Motor neuron (in vitro differentiated cells): ENCODE results near the gene PLEKHA4. TPM values are rescaled to one million over a fixed set of nuclear protein-coding genes. Genes with fewer than 3 reads are reported as not detected.
"Not testable (repeated sequence)": the region's sequence is repeated elsewhere in the genome, so short reads cannot be mapped to it uniquely, and the experiment has no call there.

Experiments used
- ATAC-seq, 8 experiments: fragments of 200-7000 bp; cut with Tn5 transposase; replicated peaks in 6 of 8; 2 replicates each; pipeline ENCODE4 v1.8.0; 2021; ENCODE audit warnings: mild to moderate bottlenecking in 8 of 8, moderate library complexity in 8 of 8
- H3K27ac ChIP-seq, 2 donors: fragments of 250-450 bp; sonication (Bioruptor Pico); 2 replicates each; pipeline ENCODE4 v1.9.0; 2021; ENCODE audit warnings: antibody characterized with exemption in 2 of 2, mild to moderate bottlenecking in 2 of 2, moderate library complexity in 1 of 2
- H3K4me1 ChIP-seq, 2 donors: fragments of 250-450 bp; sonication (Bioruptor Pico); replicated peaks in 1 of 2; 2 replicates each; pipeline ENCODE4 v1.6.1; 2021; ENCODE audit warnings: antibody characterized with exemption in 2 of 2, mild to moderate bottlenecking in 2 of 2, moderate library complexity in 1 of 2
- H3K4me3 ChIP-seq, 5 donors: fragments of 250-450 bp; sonication (Bioruptor Pico); 2 replicates each; pipeline ENCODE4 v1.9.0; 2021; ENCODE audit warnings: antibody characterized with exemption in 5 of 5, mild to moderate bottlenecking in 5 of 5, moderate library complexity in 4 of 5
- WGBS, 10 experiments: fragments of 450-650 bp; shearing (Covaris generic); methylation state at CpG; one replicate each; pipeline ENCODE4 v1.0.0; 2022; 5-methylcytosine and 5-hydroxymethylcytosine counted together
- in situ Hi-C, 9 experiments: fragments of 400-800 bp; cut with MboI; loops; one replicate each; pipeline ENCODE4 v1.15.0; 2021; ENCODE audit warnings: low sequenced_read_pairs in 9 of 9, low pct_unique_long_range_greater_than_20kb in 2 of 9; ENCODE audit not compliant: unreplicated experiment in 9 of 9
- total RNA-seq, 8 experiments: library from RNA; unstranded; fragments of 300-600 nt; gene quantifications; 2 replicates each; pipeline versions ENCODE4 v1.2.3 to v1.2.4, GENCODE V29; 2022

The PLEKHA4 gene
- total RNA-seq, 8 experiments from 2014 or later = 0.33 to 30.8 (median 6.5) TPM

- Histone ChIP-seq H3K27ac (peak overlapping the region in 1 of 2 donors; percentile 25), H3K4me1 (peaks cover 2 to 15% of the 10 kb centered on the region in 2 donors), H3K4me3 (peak overlapping the region in 1 of 5 donors; percentile 39)
- in situ Hi-C loops = loop anchor here in 7 of 9 experiments (10.0 to 25.0 kb wide), 2 partner anchors 167 to 179 kb away; partner anchors contain the start of genes BAX (in 6 of the 7) and FTL (in 6 of the 7)
- 63 to 75% methylated on average over 2 of the region's 2 CpGs; no CpG with 5 or more reads in 8 of the 10 experiments for WGBS, 10 experiments
- peak in 5 of 8 experiments; percentile 0 to 11 (median 8) for ATAC-seq
These were observed 72.7 kb downstream of the PLEKHA4 start for GRCh38 chr19:48795685-48796070.

- 0 to 17% (median 3%) methylated on average over 1 to 9 of the region's 38 CpGs; no CpG with 5 or more reads in 4 of the 10 experiments for WGBS, 10 experiments
These were observed 73.2 kb downstream of the PLEKHA4 start for GRCh38 chr19:48795055-48795684.

GRCh38 chr19:48794291-48794690 is 74.1 kb downstream of the PLEKHA4 start:
- peak overlapping the region; percentile 74 to 80 for H3K27ac ChIP-seq
- ATAC-seq = no peak
- WGBS, 10 experiments = 67 to 92% (median 89%) methylated on average over 2 to 4 of the region's 6 CpGs; no CpG with 5 or more reads in 7 of the 10 experiments
- H3K4me3 ChIP-seq = no peak overlapping the region
- in situ Hi-C loops = loop anchor here in 7 of 9 experiments (10.0 to 25.0 kb wide), 2 partner anchors 168 to 181 kb away; partner anchors contain the start of genes BAX (in 6 of the 7) and FTL (in 6 of the 7)
- H3K4me1 ChIP-seq = peaks cover 0 to 12% of the 10 kb centered on the region in 2 donors

More at GRCh38 chr19:48795055-48795684, 73.2 kb downstream of the PLEKHA4 start:
- in situ Hi-C loops = loop anchor here in 7 of 9 experiments (10.0 to 25.0 kb wide), 2 partner anchors 167 to 180 kb away; partner anchors contain the start of genes BAX (in 6 of the 7) and FTL (in 6 of the 7)
- Histone ChIP-seq H3K4me1 (peaks cover 2 to 15% of the 10 kb centered on the region in 2 donors), H3K27ac (peak overlapping the region; percentile 74 to 80), H3K4me3 (peak overlapping the region; percentile 36 to 47 (median 39))
- peak; percentile 95 to 99 (median 96) for ATAC-seq

DNA sequence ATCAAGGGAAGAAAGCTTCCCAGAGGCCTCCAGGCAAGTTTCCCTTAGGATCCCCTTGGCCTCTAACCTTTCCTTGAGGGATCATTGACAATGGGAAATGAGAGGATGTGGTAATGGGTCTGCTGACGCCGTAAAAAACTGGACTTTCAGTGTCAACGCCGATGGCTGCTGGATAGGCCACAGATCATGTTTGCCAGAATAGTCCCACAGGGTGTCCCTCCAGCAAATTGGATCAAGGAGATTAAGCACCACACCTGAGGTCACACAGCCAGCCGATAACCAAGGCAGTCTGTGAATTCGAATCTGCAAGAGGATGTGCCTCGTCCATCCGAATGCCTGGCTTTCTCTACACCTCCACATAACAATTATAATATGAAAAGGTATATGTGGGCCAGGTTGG is 75.1 kb downstream of the PLEKHA4 start:
- WGBS, 10 experiments = 38 to 85% (median 79%) methylated on average over 2 to 7 of the region's 8 CpGs; no CpG with 5 or more reads in 3 of the 10 experiments
- in situ Hi-C loops = loop anchor here in 7 of 9 experiments (10.0 to 25.0 kb wide), 2 partner anchors 169 to 182 kb away; partner anchors contain the start of genes BAX (in 6 of the 7) and FTL (in 6 of the 7)

DNA sequence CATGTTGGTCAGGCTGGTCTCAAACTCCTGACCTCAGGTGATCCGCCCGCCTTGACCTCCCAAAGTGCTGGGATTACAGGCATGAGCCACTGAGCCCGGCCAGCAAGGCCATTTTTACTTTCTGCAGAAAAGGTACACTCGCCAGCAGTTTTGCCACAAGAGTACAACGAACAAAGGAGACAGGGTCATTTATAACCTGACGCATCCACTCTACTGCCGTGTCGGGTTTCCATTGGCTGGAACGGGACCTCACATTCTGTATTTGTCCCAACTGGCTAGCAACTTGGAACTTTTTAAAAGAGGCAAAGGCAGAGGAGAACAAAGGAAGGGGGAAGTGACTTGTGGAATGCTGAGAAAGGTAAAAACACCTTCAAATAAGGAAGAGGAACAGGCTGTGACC is 81.1 kb downstream of the PLEKHA4 start:
- not testable (repeated sequence) for H3K4me3 ChIP-seq, H3K27ac ChIP-seq, H3K4me1 ChIP-seq, ATAC-seq
- in situ Hi-C loops = loop anchor here in 7 of 9 experiments (10.0 to 25.0 kb wide), 2 partner anchors 57 to 175 kb away; partner anchors contain the start of genes BAX (in 6 of the 7) and FTL (in 6 of the 7)
- WGBS, 10 experiments = 74 to 100% (median 83%) methylated on average over 2 to 6 of the region's 9 CpGs; no CpG with 5 or more reads in 4 of the 10 experiments

More for the DNA sequence above, 75.1 kb downstream of the PLEKHA4 start:
- ATAC-seq = no peak
- peaks cover 0 to 6% of the 10 kb centered on the region in 2 donors for H3K4me1 ChIP-seq
- H3K4me3 ChIP-seq = no peak overlapping the region
- no peak overlapping the region for H3K27ac ChIP-seq

Other genes with a start within 250 kb of the PLEKHA4 start
- gene RPL18, start 249.4 kb downstream of the PLEKHA4 start, total RNA-seq = 1,000 to 10,000 TPM; 1,630 to 4,209 (median 2,425) TPM
- 10 to 100 TPM in 7 of 8 experiments, 1 to 10 TPM in 1; 8.9 to 29.5 (median 16.1) TPM for gene SPHK2, start 249.1 kb downstream of the PLEKHA4 start, total RNA-seq
- gene DBP, start 231.2 kb downstream of the PLEKHA4 start, total RNA-seq = 10 to 100 TPM in 4 of 8 experiments, 1 to 10 TPM in 4; 3.3 to 19.6 (median 10.4) TPM
- gene CA11, start 222.4 kb downstream of the PLEKHA4 start, total RNA-seq = 10 to 100 TPM; 18.4 to 62.1 (median 32.0) TPM
- gene NTN5, start 195.6 kb downstream of the PLEKHA4 start, total RNA-seq = 1 to 10 TPM in 1 of 8 experiments, under 1 TPM in 6, not detected in 1; 0.16 to 1.3 (median 0.50) TPM
- 1 to 10 TPM in 6 of 8 experiments, under 1 TPM in 2; 0.79 to 4.7 (median 1.9) TPM for gene FUT2, start 172.6 kb downstream of the PLEKHA4 start, total RNA-seq
- gene MAMSTR, start 148.9 kb downstream of the PLEKHA4 start, total RNA-seq = 1 to 10 TPM in 6 of 8 experiments, under 1 TPM in 2; 0.71 to 5.0 (median 1.7) TPM
- 1 to 10 TPM in 2 of 8 experiments, under 1 TPM in 5, not detected in 1; 0.33 to 9.4 (median 0.42) TPM for gene RASIP1, start 128.0 kb downstream of the PLEKHA4 start, total RNA-seq
- gene IZUMO1, start 121.7 kb downstream of the PLEKHA4 start, total RNA-seq = under 1 TPM in 7 of 8 experiments, not detected in 1; 0.14 to 0.76 (median 0.49) TPM
- 1 to 10 TPM in 1 of 8 experiments, under 1 TPM in 7; 0.13 to 3.7 (median 0.47) TPM for gene FUT1, start 116.0 kb downstream of the PLEKHA4 start, total RNA-seq
- gene FGF21, start 113.1 kb downstream of the PLEKHA4 start, total RNA-seq = under 1 TPM in 2 of 8 experiments, not detected in 6; 0.28 to 0.29 TPM
- 10 to 100 TPM; 26.6 to 49.8 (median 35.1) TPM for gene BCAT2, start 57.6 kb downstream of the PLEKHA4 start, total RNA-seq
- 10 to 100 TPM in 2 of 8 experiments, 1 to 10 TPM in 6; 1.6 to 27.3 (median 5.4) TPM for gene HSD17B14, start 32.1 kb downstream of the PLEKHA4 start, total RNA-seq
- 100 to 1,000 TPM in 1 of 8 experiments, 10 to 100 TPM in 7; 35.2 to 157 (median 68.6) TPM for gene PPP1R15A, start 3.8 kb upstream of the PLEKHA4 start, total RNA-seq
- gene TULP2, start 30.1 kb upstream of the PLEKHA4 start, total RNA-seq = 1 to 10 TPM in 1 of 8 experiments, under 1 TPM in 1, not detected in 6; 0.52 to 2.2 TPM
- gene NUCB1, start 31.7 kb upstream of the PLEKHA4 start, total RNA-seq = 100 to 1,000 TPM in 4 of 8 experiments, 10 to 100 TPM in 4; 60.2 to 309 (median 107) TPM
- gene DHDH, start 65.1 kb upstream of the PLEKHA4 start, total RNA-seq = under 1 TPM in 5 of 8 experiments, not detected in 3; 0.32 to 0.81 (median 0.50) TPM
- gene BAX, start 86.3 kb upstream of the PLEKHA4 start, total RNA-seq = 100 to 1,000 TPM in 4 of 8 experiments, 10 to 100 TPM in 4; 36.9 to 172 (median 97.8) TPM
- over 10,000 TPM in 1 of 8 experiments, 1,000 to 10,000 TPM in 7; 1,251 to 10,826 (median 2,578) TPM for gene FTL, start 96.7 kb upstream of the PLEKHA4 start, total RNA-seq
- gene GYS1, start 124.7 kb upstream of the PLEKHA4 start, total RNA-seq = 10 to 100 TPM; 13.0 to 72.5 (median 18.3) TPM
- 100 to 1,000 TPM; 113 to 181 (median 145) TPM for gene RUVBL2, start 125.3 kb upstream of the PLEKHA4 start, total RNA-seq
- 1 to 10 TPM in 4 of 8 experiments, under 1 TPM in 1, not detected in 3; 0.88 to 2.9 (median 1.3) TPM for gene LHB, start 148.5 kb upstream of the PLEKHA4 start, total RNA-seq
- under 1 TPM in 3 of 8 experiments, not detected in 5; 0.47 to 0.70 (median 0.49) TPM for gene CGB3, start 155.7 kb upstream of the PLEKHA4 start, total RNA-seq
- gene CGB2, start 163.3 kb upstream of the PLEKHA4 start, total RNA-seq = not detected
- gene CGB1, start 168.3 kb upstream of the PLEKHA4 start, total RNA-seq = not detected
- under 1 TPM in 1 of 8 experiments, not detected in 7; 0.76 TPM for gene CGB5, start 175.2 kb upstream of the PLEKHA4 start, total RNA-seq
- under 1 TPM in 4 of 8 experiments, not detected in 4; 0.27 to 0.76 (median 0.33) TPM for gene CGB8, start 180.5 kb upstream of the PLEKHA4 start, total RNA-seq
- 1 to 10 TPM in 1 of 8 experiments, under 1 TPM in 6, not detected in 1; 0.11 to 1.0 (median 0.36) TPM for gene CGB7, start 189.1 kb upstream of the PLEKHA4 start, total RNA-seq
- 1 to 10 TPM in 1 of 8 experiments, under 1 TPM in 1, not detected in 6; 0.52 to 1.0 TPM for gene NTF4, start 196.2 kb upstream of the PLEKHA4 start, total RNA-seq
- under 1 TPM in 7 of 8 experiments, not detected in 1; 0.05 to 0.62 (median 0.15) TPM for gene KCNA7, start 204.1 kb upstream of the PLEKHA4 start, total RNA-seq
- 100 to 1,000 TPM; 101 to 312 (median 157) TPM for gene SNRNP70, start 216.8 kb upstream of the PLEKHA4 start, total RNA-seq
- 10 to 100 TPM in 5 of 8 experiments, 1 to 10 TPM in 3; 2.0 to 65.1 (median 24.4) TPM for gene LIN7B, start 245.8 kb upstream of the PLEKHA4 start, total RNA-seq